Natural killer cell (primary cell): ENCODE results near the gene CLDN24. TPM values are rescaled to one million over a fixed set of nuclear protein-coding genes. Genes with fewer than 3 reads are reported as not detected.

ENCODE experiments used
- ATAC-seq, 3 donors: fragments of 150-1000 bp in 2 of 3; fragments of 200-7000 bp in 1 of 3; cut with Tn5 transposase; 1 replicate in 1 of 3; 2 replicates in 2 of 3; pipeline ENCODE4 v1.10.0; 2021; ENCODE audit warnings: mild to moderate bottlenecking in 2 of 3, moderate library complexity in 2 of 3
- DNase-seq, 2 donors: peaks; one replicate each; pipeline versions ENCODE4 v3.0.0 to v3.0.0-alpha.2; 2013 to 2021; ENCODE audit warnings: mixed read lengths in 1 of 2
- H3K27ac ChIP-seq: one replicate; pipeline ENCODE4 v1.5.1; 2013; ENCODE audit warnings: mild to moderate bottlenecking, low read length
- H3K27me3 ChIP-seq: one replicate; pipeline ENCODE4 v1.6.1; 2013; ENCODE audit warnings: low read length; ENCODE audit not compliant: control insufficient read depth, insufficient read depth
- H3K36me3 ChIP-seq: one replicate; pipeline ENCODE4 v1.6.1; 2013; ENCODE audit warnings: low read length; ENCODE audit not compliant: control insufficient read depth, insufficient read depth
- H3K4me1 ChIP-seq: one replicate; pipeline ENCODE4 v1.6.1; 2013; ENCODE audit warnings: low read length; ENCODE audit not compliant: control insufficient read depth, insufficient read depth
- H3K4me3 ChIP-seq: one replicate; pipeline ENCODE4 v1.5.1; 2013; ENCODE audit warnings: low read length
- H3K9me3 ChIP-seq: one replicate; pipeline ENCODE4 v1.6.1; 2013; ENCODE audit warnings: low read length; ENCODE audit not compliant: control insufficient read depth, insufficient read depth
- H3K27ac Mint-ChIP-seq, 2 donors: one replicate each; pipeline ENCODE4 v1.8.0; 2022; ENCODE audit warnings: mild to moderate bottlenecking in 2 of 2, mixed read lengths in 2 of 2, moderate library complexity in 1 of 2
- H3K27me3 Mint-ChIP-seq, 2 donors: one replicate each; pipeline ENCODE4 v1.8.0; 2022; ENCODE audit warnings: low read depth in 2 of 2, mixed read lengths in 2 of 2
- H3K36me3 Mint-ChIP-seq: one replicate; pipeline ENCODE4 v1.8.0; 2022; ENCODE audit warnings: mixed read lengths
- H3K4me1 Mint-ChIP-seq, 2 donors: one replicate each; pipeline ENCODE4 v1.8.0; 2022; ENCODE audit warnings: mixed read lengths in 2 of 2
- H3K4me3 Mint-ChIP-seq: one replicate; pipeline ENCODE4 v1.8.0; 2022; ENCODE audit warnings: mild to moderate bottlenecking, moderate library complexity, mixed read lengths
- H3K9me3 Mint-ChIP-seq, 2 donors: one replicate each; pipeline ENCODE4 v1.8.0; 2022; ENCODE audit warnings: mixed read lengths in 2 of 2
- WGBS: methylation state at CpG from one replicate; pipeline ENCODE4 v1.1.7; 2013; ENCODE audit warnings: missing lambda C conversion rate; ENCODE audit not compliant: insufficient coverage; 5-methylcytosine and 5-hydroxymethylcytosine counted together
- intact Hi-C: fragments of 100-400 bp; cut with micrococcal nuclease; formaldehyde crosslinking; loops from one replicate; pipeline ENCODE4 v1.14.2; 2022
- total RNA-seq, 4 donors: library from RNA; stranded (reverse); fragments of 120-200 nt in 1 of 4; gene quantifications; one replicate each; pipeline versions ENCODE4 v1.2.3 to v1.2.4, GENCODE V29; 2013 to 2022
- TF ChIP-seq, protein P1 (sequence below): fragments of 200-600 bp; IDR thresholded peaks from one replicate; pipeline ENCODE4 v1.8.0; 2022; ENCODE audit warnings: antibody characterized with exemption

CLDN24 gene
- total RNA-seq, 3 donors from 2014 or later (not counting 1 experiment from before 2014, with no cell fraction given) = 1.3 TPM; not detected in 2

DNA sequence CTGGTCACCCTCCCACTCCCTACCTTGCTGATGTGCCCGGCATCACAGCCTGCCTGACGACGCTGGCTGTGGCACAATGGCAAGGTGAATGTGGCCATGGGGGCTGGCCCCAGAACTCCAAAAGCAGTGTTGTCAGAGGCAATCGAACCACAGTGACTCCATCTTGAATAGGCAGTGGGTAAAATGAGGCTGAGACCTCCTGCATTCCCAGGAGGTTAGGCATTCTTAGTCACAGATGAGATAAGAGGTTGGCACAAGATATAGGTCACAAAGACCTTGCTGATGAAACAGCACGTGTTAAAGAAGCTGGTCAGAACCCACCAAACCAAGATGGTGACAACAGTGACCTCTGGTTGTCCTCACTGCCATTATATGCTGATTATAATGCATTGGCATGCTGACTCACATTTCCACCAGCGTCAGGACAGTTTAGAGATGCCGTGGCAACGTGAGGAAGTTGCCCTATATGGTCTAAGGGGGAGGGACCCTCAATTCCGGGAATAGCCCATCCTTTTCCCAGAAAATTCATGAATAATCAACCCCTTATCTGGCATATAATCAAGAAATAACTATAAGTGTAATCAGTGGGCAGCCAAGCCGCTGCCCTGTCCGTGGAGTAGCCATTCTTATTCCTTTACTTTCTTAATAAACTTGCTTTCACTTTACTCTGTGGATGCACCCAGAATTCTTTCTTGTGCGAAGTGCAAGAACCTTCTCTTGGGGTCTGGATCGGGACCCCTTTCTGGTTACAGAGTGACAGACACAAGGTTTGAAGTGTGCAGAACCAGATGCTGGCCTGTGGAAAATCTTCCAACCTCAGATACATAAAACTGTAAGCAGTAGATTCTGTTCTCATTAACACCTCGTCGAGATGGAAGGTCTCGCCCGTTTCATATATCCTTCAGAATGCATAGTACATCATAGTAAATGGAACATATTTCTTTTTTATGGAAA lies 26.8 kb upstream of the CLDN24 start:
- no peaks in the 10 kb centered on the region for H3K9me3 ChIP-seq
- Mint-ChIP-seq H3K4me1 (no peaks in the 10 kb centered on the region), H3K27ac (no peak overlapping the region), H3K4me3 (no peak overlapping the region), H3K27me3 (peaks cover 9 to 24% of the 10 kb centered on the region in 2 donors), H3K9me3 (no peaks in the 10 kb centered on the region), H3K36me3 (no peaks in the 10 kb centered on the region)
- peaks cover 3% of the 10 kb centered on the region for H3K27me3 ChIP-seq
- intact Hi-C loops = no loop called here
- no peaks in the 10 kb centered on the region for H3K36me3 ChIP-seq
- ATAC-seq (peak in 1 of 3 donors; percentile 40), DNase-seq (no peak)
- H3K4me1 ChIP-seq = no peaks in the 10 kb centered on the region
- WGBS = 75% methylated on average over 9 of the region's 17 CpGs
- TF ChIP-seq, protein P1, sequence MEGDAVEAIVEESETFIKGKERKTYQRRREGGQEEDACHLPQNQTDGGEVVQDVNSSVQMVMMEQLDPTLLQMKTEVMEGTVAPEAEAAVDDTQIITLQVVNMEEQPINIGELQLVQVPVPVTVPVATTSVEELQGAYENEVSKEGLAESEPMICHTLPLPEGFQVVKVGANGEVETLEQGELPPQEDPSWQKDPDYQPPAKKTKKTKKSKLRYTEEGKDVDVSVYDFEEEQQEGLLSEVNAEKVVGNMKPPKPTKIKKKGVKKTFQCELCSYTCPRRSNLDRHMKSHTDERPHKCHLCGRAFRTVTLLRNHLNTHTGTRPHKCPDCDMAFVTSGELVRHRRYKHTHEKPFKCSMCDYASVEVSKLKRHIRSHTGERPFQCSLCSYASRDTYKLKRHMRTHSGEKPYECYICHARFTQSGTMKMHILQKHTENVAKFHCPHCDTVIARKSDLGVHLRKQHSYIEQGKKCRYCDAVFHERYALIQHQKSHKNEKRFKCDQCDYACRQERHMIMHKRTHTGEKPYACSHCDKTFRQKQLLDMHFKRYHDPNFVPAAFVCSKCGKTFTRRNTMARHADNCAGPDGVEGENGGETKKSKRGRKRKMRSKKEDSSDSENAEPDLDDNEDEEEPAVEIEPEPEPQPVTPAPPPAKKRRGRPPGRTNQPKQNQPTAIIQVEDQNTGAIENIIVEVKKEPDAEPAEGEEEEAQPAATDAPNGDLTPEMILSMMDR = no peak
- no peak overlapping the region for H3K4me3 ChIP-seq
- H3K27ac ChIP-seq = no peak overlapping the region

DNA sequence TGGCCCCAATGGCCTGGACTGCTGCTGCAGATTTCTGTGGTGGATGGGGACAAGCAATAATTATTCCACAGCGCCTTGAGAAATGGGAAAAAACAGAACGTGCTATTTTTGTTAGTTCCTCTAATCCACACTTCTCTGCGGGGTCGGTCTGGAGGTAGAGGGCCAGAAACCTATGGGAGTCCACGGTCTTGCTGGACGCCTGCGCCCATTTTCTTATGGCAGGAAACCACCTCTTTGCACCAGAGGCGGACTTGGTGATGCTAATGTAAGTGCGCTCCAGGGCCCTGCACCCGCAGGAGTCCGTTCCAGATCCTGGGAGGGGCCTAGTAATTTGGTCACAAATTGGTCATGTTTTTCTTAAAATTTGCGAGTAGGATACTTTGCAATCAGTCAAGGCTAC lies 25.9 kb upstream of the CLDN24 start:
- peaks cover 9 to 26% of the 10 kb centered on the region in 2 donors for H3K27me3 Mint-ChIP-seq
- WGBS = 69% methylated on average over 12 of the region's 12 CpGs

DNA sequence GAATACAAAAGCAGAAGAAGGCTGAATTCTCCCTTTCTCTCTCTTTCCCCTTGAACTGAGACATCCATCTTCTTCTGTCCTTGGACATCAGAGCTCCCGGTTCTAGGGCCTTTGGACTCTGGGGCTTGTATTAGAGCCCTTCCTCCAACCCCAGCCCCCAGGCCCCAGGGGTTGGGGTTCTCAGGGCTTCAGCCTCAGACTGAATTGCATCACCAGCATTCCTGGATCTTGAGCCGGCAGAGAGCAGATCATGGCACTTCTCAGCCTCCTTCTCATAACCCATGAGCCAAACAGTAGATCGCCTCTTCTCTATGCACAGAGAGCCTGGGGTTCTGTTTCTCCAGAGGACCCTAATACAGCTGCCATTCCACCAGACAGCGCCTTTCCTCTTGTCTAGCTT lies 25.3 kb upstream of the CLDN24 start:
- WGBS = 88% methylated on average over 3 of the region's 4 CpGs
- Histone ChIP-seq H3K36me3 (no peaks in the 10 kb centered on the region), H3K27ac (no peak overlapping the region), H3K9me3 (no peaks in the 10 kb centered on the region), H3K4me1 (peaks cover 13% of the 10 kb centered on the region), H3K27me3 (peaks cover 11% of the 10 kb centered on the region), H3K4me3 (no peak overlapping the region)
- peaks cover 9 to 28% of the 10 kb centered on the region in 2 donors for H3K27me3 Mint-ChIP-seq
- no peak overlapping the region for H3K4me3 Mint-ChIP-seq
- H3K27ac Mint-ChIP-seq = no peak overlapping the region
- TF ChIP-seq, protein P1 = no peak
- H3K4me1 Mint-ChIP-seq = peaks cover 4 to 5% of the 10 kb centered on the region in 2 donors
- no peaks in the 10 kb centered on the region for H3K9me3 Mint-ChIP-seq
- DNase-seq (no peak), ATAC-seq (no peak)
- intact Hi-C loops = no loop called here
- H3K36me3 Mint-ChIP-seq = no peaks in the 10 kb centered on the region

More for the DNA sequence above, 25.9 kb upstream of the CLDN24 start:
- no peak overlapping the region for H3K4me3 ChIP-seq
- Mint-ChIP-seq H3K27ac (no peak overlapping the region), H3K4me1 (peaks cover 2 to 3% of the 10 kb centered on the region in 2 donors), H3K4me3 (no peak overlapping the region), H3K36me3 (no peaks in the 10 kb centered on the region), H3K9me3 (no peaks in the 10 kb centered on the region)
- ATAC-seq = no peak
- peaks cover 8% of the 10 kb centered on the region for H3K4me1 ChIP-seq
- TF ChIP-seq, protein P1 = no peak
- no peaks in the 10 kb centered on the region for H3K9me3 ChIP-seq
- intact Hi-C loops = no loop called here
- H3K36me3 ChIP-seq = no peaks in the 10 kb centered on the region
- H3K27ac ChIP-seq = no peak overlapping the region
- H3K27me3 ChIP-seq = peaks cover 10% of the 10 kb centered on the region
- DNase-seq = no peak
